Stomach (tissue), 4 donors: ENCODE data around the gene TMEM120B.

ENCODE experiments used
- CTCF ChIP-seq, 7 experiments: fragments of 450-650 bp in 4 of 7; fragments of 200-600 bp in 3 of 7; sonication (generic) in 3 of 7; IDR thresholded peaks; one replicate each; pipeline ENCODE4 v1.5.1; 2016 to 2019; ENCODE audit warnings: antibody characterized with exemption in 7 of 7, control low read depth in 2 of 7, mild to moderate bottlenecking in 1 of 7
- EP300 ChIP-seq: sonication (generic); formaldehyde crosslinking; IDR thresholded peaks from one replicate; pipeline ENCODE4 v1.6.1; 2017; ENCODE audit warnings: antibody characterized with exemption
- POLR2A ChIP-seq, 4 donors: fragments of 450-650 bp; IDR thresholded peaks; one replicate each; pipeline ENCODE4 v1.6.1; 2016; ENCODE audit warnings: antibody characterized with exemption in 4 of 4, control low read depth in 2 of 4, mild to moderate bottlenecking in 1 of 4, moderate library complexity in 1 of 4
- POLR2AphosphoS5 ChIP-seq, 3 donors: sonication (generic); formaldehyde crosslinking; IDR thresholded peaks; one replicate each; pipeline ENCODE4 v1.6.1; 2016; ENCODE audit warnings: antibody characterized with exemption in 3 of 3

- TF ChIP-seq POLR2A (IDR thresholded peaks at IDR 0.05) (no peak), EP300 (no peak), POLR2AphosphoS5 (IDR thresholded peaks at IDR 0.05) (no peak), CTCF (IDR thresholded peaks at IDR 0.05) (no peak)
Measured at GRCh38 chr12:121705514-121705913, 7.0 kb upstream of the TMEM120B start.
